OCI-LY3 (cell line): ENCODE results near the gene LHPP.

Experiments used
- CTCF ChIP-seq: fragments of 200-600, 300-600 bp; sonication (generic); IDR thresholded peaks from 2 replicates; pipeline ENCODE4 v1.5.1; 2014; ENCODE audit warnings: antibody characterized with exemption, low read length, low read depth
- EZH2phosphoT487 ChIP-seq: fragments of 200-600 bp; shearing (Covaris generic); IDR thresholded peaks from 2 replicates; pipeline ENCODE4 v1.6.1; 2018; ENCODE audit warnings: antibody characterized with exemption, mixed run types, low read depth

- TF ChIP-seq CTCF = no peak
- TF ChIP-seq EZH2phosphoT487 = no peak
Observed at GRCh38 chr10:124541076-124541903, 79.7 kb downstream of the LHPP start.
